ENCODE measurements around the gene PITPNB. TPM values are rescaled to one million over a fixed set of nuclear protein-coding genes. Genes with fewer than 3 reads are reported as not detected.

Gene PITPNB
- total RNA-seq, 6 donors from 2014 or later: 26.6 to 65.9 (median 41.0) TPM

DNA sequence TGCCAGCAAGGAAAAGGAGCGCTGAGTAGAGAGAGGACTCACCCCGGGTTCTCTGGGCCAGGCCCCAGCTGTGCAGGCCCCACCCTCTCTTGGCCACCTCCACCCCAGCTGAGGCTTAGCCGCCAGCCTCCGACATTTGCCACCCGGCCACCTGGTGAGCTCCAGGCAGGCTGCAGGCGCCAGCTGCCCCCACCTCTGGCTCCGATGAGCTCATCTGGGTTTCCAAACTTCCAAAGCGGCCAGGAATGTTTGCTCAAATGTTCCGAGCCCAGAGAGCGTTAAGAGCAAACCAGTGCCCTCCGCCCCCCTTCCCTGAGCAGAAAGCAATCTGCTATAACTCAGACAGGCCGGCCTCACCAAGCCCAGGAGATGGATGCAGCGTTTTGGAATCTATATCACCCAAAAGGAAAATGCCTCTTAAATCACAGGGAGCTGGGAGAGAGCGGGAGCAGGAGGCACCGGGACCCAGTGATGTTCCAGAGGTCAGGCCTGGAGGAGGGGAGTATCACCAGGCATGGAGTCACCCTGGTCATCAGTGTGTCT is 108.4 kb downstream of the PITPNB start:
- 47 to 51% methylated on average over 8 to 14 of the region's 15 CpGs for WGBS, 2 donors
- no peak for TF ChIP-seq POLR2AphosphoS5 (IDR thresholded peaks at IDR 0.05)
- no peak for TF ChIP-seq EP300 (IDR thresholded peaks at IDR 0.05)
- no peak for TF ChIP-seq POLR2A (IDR thresholded peaks at IDR 0.05)
- TF ChIP-seq, protein P1, sequence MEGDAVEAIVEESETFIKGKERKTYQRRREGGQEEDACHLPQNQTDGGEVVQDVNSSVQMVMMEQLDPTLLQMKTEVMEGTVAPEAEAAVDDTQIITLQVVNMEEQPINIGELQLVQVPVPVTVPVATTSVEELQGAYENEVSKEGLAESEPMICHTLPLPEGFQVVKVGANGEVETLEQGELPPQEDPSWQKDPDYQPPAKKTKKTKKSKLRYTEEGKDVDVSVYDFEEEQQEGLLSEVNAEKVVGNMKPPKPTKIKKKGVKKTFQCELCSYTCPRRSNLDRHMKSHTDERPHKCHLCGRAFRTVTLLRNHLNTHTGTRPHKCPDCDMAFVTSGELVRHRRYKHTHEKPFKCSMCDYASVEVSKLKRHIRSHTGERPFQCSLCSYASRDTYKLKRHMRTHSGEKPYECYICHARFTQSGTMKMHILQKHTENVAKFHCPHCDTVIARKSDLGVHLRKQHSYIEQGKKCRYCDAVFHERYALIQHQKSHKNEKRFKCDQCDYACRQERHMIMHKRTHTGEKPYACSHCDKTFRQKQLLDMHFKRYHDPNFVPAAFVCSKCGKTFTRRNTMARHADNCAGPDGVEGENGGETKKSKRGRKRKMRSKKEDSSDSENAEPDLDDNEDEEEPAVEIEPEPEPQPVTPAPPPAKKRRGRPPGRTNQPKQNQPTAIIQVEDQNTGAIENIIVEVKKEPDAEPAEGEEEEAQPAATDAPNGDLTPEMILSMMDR (IDR thresholded peaks at IDR 0.05): no peak
- Histone ChIP-seq H3K36me3 (no peaks in the 10 kb centered on the region), H3K4me3 (no peak overlapping the region), H3K27ac (no peak overlapping the region), H3K9me3 (no peaks in the 10 kb centered on the region), H3K4me1 (peaks cover 0 to 7% (median 6%) of the 10 kb centered on the region in 4 donors), H3K27me3 (no peaks in the 10 kb centered on the region)
- peak in 1 of 2 donors; percentile 84 for DNase-seq
- peak; percentile 45 to 85 for ATAC-seq (ENCODE audit: low FRiP score in 2 of 2)

DNA sequence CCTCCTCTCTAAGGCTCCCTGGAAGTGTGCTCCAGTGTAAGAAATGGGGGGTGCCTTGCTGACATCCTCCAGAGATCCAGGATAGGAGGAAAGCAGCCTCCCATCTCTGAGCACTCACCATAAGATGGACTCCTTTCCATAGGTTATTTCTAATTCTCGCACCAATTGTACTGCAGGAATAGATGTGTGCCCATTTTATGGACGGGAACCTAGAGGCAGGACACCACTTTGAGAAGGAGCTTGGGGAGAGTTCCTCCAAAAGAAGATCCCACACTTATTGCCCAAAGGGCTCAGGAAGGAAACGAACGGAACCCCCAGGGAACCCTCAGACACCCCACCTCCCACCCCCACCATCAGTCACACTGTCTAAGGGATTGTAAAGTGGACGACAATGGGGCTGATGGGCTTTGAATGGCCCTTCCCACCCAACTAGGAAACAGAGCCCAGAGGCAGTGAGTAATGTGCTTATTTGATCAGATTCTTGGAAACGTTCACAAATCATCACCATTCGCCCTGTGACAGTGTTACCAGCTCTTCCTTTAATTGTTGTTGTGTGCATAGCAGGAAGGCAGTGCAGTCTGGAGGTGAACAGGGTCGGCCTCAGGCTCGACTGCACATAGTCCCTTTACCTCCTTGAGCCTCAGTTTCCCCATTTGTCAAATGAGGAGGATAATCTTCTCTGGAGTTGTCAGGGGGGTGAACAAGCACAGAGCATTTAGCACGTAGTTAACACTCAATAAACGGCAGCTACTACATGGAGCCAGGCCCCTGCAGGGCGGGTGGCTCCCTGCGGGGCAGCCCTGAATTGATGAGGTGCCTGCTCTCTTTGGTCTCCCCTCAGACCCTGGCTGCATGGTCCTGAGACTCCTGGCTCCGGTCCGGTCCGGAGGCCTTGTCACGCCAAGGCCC is 109.1 kb downstream of the PITPNB start:
- no peak for ATAC-seq (ENCODE audit: low FRiP score in 2 of 2)
- no peak for DNase-seq
- TF ChIP-seq, protein P1 (IDR thresholded peaks at IDR 0.05): no peak
- TF ChIP-seq EP300 (IDR thresholded peaks at IDR 0.05) (no peak), POLR2AphosphoS5 (IDR thresholded peaks at IDR 0.05) (no peak), POLR2A (IDR thresholded peaks at IDR 0.05) (no peak)
- Histone ChIP-seq H3K4me3 (no peak overlapping the region), H3K36me3 (no peaks in the 10 kb centered on the region), H3K9me3 (no peaks in the 10 kb centered on the region), H3K27ac (no peak overlapping the region), H3K4me1 (peaks cover 0 to 7% (median 6%) of the 10 kb centered on the region in 4 donors), H3K27me3 (no peaks in the 10 kb centered on the region)
- 45 to 66% methylated on average over 14 to 17 of the region's 17 CpGs for WGBS, 2 donors

DNA sequence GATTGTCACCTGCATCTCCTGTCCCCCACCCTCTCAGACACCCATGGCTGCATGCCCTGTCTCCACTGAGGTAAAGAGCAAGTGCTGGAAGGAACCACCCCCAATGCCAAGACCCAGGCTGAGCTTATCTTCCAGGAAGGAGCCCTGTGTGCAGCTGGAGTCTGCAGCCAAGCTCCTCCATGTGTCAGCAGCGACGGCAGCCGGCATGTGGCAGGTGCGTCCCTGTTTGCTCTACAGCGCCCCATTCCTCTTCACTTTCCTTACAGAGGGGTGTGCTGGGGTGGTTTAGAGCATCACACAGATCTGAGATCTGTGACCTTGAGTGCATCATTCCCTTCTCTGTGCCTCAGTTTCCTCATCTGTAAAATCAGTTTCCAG is 109.8 kb downstream of the PITPNB start:
- H3K4me3 ChIP-seq: no peak overlapping the region
- TF ChIP-seq, protein P1 (IDR thresholded peaks at IDR 0.05): no peak
- TF ChIP-seq POLR2AphosphoS5 (IDR thresholded peaks at IDR 0.05) (no peak), POLR2A (IDR thresholded peaks at IDR 0.05) (no peak), EP300 (IDR thresholded peaks at IDR 0.05) (no peak)

DNA sequence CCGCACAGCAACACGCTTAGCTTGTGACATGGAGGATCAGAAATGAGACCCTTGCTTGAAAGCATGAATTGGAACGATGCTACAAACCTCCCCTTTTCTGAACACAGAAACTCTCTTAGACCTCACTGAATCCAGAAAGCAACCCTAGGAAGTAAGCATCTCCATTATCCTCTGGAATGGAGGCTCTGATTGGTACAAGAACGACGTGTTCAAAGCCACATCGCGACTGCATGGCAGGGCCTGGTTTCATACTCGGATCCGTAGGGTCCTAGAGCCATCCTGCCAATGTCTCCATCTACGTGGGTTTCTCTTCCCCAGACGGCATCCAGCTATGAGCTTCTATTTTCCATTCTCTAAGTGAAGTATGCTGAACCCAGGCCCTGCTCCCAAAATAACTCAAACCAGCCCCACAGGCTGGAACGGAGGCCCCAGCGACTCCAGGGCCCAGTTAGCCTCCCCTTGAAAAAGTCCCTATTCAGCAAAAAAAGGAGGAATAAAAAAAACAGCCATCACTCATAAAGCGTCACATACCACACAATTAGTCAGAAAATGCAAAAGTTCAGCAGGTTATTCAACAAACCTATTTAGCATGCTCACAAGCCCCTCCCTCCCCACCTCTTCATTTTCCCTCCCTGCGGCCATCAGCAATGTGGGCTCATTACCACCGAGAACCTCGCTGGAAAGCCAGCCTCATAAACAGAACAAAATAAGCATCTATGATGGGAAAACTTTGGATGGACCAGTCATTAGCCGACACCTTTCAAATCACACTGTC is 110.4 kb downstream of the PITPNB start:
- ATAC-seq (ENCODE audit: low FRiP score in 2 of 2) (no peak), DNase-seq (no peak)
- peaks cover 0 to 12% (median 11%) of the 10 kb centered on the region in 4 donors for H3K4me1 ChIP-seq
- H3K27me3 ChIP-seq: no peaks in the 10 kb centered on the region
- H3K9me3 ChIP-seq: no peaks in the 10 kb centered on the region
- no peak overlapping the region for H3K4me3 ChIP-seq
- TF ChIP-seq POLR2AphosphoS5 (IDR thresholded peaks at IDR 0.05): no peak
- TF ChIP-seq, protein P1 (IDR thresholded peaks at IDR 0.05): no peak
- no peak for TF ChIP-seq EP300 (IDR thresholded peaks at IDR 0.05)
- 83 to 88% methylated on average over 18 of the region's 18 CpGs for WGBS, 2 donors
- H3K27ac ChIP-seq: no peak overlapping the region
- H3K36me3 ChIP-seq: no peaks in the 10 kb centered on the region

More for the DNA sequence above, 109.8 kb downstream of the PITPNB start:
- Histone ChIP-seq H3K9me3 (no peaks in the 10 kb centered on the region), H3K4me1 (peaks cover 0 to 12% (median 11%) of the 10 kb centered on the region in 4 donors), H3K27me3 (no peaks in the 10 kb centered on the region), H3K36me3 (no peaks in the 10 kb centered on the region), H3K27ac (no peak overlapping the region)
- ATAC-seq (ENCODE audit: low FRiP score in 2 of 2) (no peak), DNase-seq (no peak)
- WGBS, 2 donors: 32 to 53% methylated on average over 3 to 5 of the region's 5 CpGs
